HepG2 (cell line): ENCODE measurements around the gene LTK. TPM values are rescaled to one million over a fixed set of nuclear protein-coding genes. Genes with fewer than 3 reads are reported as not detected.

Experiments used
- SOX13 ChIP-seq, 3 experiments: fragments of 450-650 bp in 1 of 3; sonication (generic) in 1 of 3; formaldehyde crosslinking in 1 of 3; IDR thresholded peaks in 2 of 3; conservative IDR thresholded peaks in 1 of 3; 2 replicates each; pipeline versions ENCODE4 v1.5.0 to v1.6.1; 2016 to 2020; ENCODE audit warnings: antibody characterized with exemption in 1 of 3, mild to moderate bottlenecking in 1 of 3, missing compliant biosample characterization in 1 of 3, missing genetic modification reagents in 1 of 3, moderate library complexity in 1 of 3
- polyA plus RNA-seq, 8 experiments: library from polyadenylated mRNA; depleted of rRNA in 3 of 8; stranded (reverse) in 7 of 8; unstranded in 1 of 8; fragments of >200 nt; fragmentation: Illumina TruSeq in 4 of 8; extraction: Trizol in 4 of 8; gene quantifications; 2 replicates each; pipeline versions ENCODE4 v1.2.1 to v1.2.3, GENCODE V29; 2011 to 2016; ENCODE audit warnings: low read depth in 4 of 8, missing spikeins in 1 of 8, mixed read lengths in 1 of 8; ENCODE audit not compliant: insufficient read depth in 1 of 8
- total RNA-seq, 5 experiments: library from RNA; depleted of rRNA; stranded (reverse); fragments of >200 nt; fragmentation: Illumina TruSeq; extraction: Trizol; gene quantifications; 2 replicates each; pipeline ENCODE4 v1.2.3, GENCODE V29; 2016; ENCODE audit warnings: low read depth in 1 of 5
- TF ChIP-seq, protein P1 (sequence below): sonication (generic); formaldehyde crosslinking; IDR thresholded peaks from 2 replicates; pipeline ENCODE4 v1.5.1; 2020; ENCODE audit warnings: missing genetic modification reagents, mild to moderate bottlenecking, borderline replicate concordance
- TF ChIP-seq, protein P2 (sequence below): sonication (generic); formaldehyde crosslinking; IDR thresholded peaks from 2 replicates; pipeline ENCODE4 v1.5.0; 2020; ENCODE audit warnings: mild to moderate bottlenecking, missing genetic modification reagents, borderline replicate concordance

Gene LTK
- total and polyA plus RNA-seq, 2 of the 13 experiments (the other 11 are each of a cell fraction or from before 2014, with no cell fraction given), result 0.01 TPM; not detected in 1

DNA sequence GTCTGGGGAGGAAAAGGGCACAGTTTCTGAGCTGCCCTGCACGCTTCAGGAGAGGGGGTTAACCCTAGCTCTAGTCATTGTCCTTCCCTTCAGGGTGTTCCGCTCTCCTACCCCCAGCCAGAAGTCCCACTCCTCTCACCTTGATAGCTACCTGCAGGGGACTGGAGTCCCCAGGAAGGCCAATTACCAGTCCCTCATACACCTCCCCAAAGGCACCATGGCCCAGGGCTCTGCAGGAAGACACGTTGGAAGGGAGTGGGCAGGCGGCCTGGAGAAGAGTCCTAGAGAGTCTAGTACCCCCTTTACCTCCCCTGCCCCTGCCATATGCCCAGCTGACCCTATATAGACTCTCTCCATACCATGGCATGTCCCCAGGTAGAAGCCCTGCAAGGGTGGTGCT, 7.9 kb downstream of the LTK start (continued):
- TF ChIP-seq, protein P1, sequence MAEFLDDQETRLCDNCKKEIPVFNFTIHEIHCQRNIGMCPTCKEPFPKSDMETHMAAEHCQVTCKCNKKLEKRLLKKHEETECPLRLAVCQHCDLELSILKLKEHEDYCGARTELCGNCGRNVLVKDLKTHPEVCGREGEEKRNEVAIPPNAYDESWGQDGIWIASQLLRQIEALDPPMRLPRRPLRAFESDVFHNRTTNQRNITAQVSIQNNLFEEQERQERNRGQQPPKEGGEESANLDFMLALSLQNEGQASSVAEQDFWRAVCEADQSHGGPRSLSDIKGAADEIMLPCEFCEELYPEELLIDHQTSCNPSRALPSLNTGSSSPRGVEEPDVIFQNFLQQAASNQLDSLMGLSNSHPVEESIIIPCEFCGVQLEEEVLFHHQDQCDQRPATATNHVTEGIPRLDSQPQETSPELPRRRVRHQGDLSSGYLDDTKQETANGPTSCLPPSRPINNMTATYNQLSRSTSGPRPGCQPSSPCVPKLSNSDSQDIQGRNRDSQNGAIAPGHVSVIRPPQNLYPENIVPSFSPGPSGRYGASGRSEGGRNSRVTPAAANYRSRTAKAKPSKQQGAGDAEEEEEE (CRISPR knock-in tag), result no peak
- TF ChIP-seq, protein P2, sequence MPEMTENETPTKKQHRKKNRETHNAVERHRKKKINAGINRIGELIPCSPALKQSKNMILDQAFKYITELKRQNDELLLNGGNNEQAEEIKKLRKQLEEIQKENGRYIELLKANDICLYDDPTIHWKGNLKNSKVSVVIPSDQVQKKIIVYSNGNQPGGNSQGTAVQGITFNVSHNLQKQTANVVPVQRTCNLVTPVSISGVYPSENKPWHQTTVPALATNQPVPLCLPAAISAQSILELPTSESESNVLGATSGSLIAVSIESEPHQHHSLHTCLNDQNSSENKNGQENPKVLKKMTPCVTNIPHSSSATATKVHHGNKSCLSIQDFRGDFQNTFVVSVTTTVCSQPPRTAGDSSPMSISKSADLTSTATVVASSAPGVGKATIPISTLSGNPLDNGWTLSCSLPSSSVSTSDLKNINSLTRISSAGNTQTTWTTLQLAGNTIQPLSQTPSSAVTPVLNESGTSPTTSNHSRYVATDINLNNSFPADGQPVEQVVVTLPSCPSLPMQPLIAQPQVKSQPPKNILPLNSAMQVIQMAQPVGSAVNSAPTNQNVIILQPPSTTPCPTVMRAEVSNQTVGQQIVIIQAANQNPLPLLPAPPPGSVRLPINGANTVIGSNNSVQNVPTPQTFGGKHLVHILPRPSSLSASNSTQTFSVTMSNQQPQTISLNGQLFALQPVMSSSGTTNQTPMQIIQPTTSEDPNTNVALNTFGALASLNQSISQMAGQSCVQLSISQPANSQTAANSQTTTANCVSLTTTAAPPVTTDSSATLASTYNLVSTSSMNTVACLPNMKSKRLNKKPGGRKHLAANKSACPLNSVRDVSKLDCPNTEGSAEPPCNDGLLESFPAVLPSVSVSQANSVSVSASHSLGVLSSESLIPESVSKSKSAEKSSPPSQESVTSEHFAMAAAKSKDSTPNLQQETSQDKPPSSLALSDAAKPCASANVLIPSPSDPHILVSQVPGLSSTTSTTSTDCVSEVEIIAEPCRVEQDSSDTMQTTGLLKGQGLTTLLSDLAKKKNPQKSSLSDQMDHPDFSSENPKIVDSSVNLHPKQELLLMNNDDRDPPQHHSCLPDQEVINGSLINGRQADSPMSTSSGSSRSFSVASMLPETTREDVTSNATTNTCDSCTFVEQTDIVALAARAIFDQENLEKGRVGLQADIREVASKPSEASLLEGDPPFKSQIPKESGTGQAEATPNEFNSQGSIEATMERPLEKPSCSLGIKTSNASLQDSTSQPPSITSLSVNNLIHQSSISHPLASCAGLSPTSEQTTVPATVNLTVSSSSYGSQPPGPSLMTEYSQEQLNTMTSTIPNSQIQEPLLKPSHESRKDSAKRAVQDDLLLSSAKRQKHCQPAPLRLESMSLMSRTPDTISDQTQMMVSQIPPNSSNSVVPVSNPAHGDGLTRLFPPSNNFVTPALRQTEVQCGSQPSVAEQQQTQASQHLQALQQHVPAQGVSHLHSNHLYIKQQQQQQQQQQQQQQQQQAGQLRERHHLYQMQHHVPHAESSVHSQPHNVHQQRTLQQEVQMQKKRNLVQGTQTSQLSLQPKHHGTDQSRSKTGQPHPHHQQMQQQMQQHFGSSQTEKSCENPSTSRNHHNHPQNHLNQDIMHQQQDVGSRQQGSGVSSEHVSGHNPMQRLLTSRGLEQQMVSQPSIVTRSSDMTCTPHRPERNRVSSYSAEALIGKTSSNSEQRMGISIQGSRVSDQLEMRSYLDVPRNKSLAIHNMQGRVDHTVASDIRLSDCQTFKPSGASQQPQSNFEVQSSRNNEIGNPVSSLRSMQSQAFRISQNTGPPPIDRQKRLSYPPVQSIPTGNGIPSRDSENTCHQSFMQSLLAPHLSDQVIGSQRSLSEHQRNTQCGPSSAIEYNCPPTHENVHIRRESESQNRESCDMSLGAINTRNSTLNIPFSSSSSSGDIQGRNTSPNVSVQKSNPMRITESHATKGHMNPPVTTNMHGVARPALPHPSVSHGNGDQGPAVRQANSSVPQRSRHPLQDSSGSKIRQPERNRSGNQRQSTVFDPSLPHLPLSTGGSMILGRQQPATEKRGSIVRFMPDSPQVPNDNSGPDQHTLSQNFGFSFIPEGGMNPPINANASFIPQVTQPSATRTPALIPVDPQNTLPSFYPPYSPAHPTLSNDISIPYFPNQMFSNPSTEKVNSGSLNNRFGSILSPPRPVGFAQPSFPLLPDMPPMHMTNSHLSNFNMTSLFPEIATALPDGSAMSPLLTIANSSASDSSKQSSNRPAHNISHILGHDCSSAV (CRISPR knock-in tag), result no peak
- TF ChIP-seq SOX13 (IDR thresholded peaks at IDR 0.05), result no peak
- no peak for TF ChIP-seq SOX13 (CRISPR knock-in tag; conservative IDR thresholded peaks at IDR 0.05 in 1 of 2, IDR thresholded peaks at IDR 0.05 in 1 of 2)
- TF ChIP-seq, all 625 proteins: peak for 0
